Ovary (tissue), 9 donors: ENCODE data around the gene TUBA1A. TPM values are rescaled to one million over a fixed set of nuclear protein-coding genes. Genes with fewer than 3 reads are reported as not detected.
"Not testable (repeated sequence)": the region's sequence is repeated elsewhere in the genome, so short reads cannot be mapped to it uniquely, and the experiment has no call there.

ENCODE experiments used
- DNase-seq, 5 donors: peaks; one replicate each; pipeline ENCODE4 v3.0.0-alpha.2; 2019 to 2020
- H3K27ac ChIP-seq, 2 donors: fragments of 200-600 bp; one replicate each; pipeline versions ENCODE4 v1.5.1 to v1.8.0; 2019 to 2022
- H3K27me3 ChIP-seq: fragments of 200-600 bp; one replicate; pipeline ENCODE4 v1.8.0; 2022
- H3K36me3 ChIP-seq: fragments of 200-600 bp; sonication (generic); one replicate; pipeline ENCODE4 v1.5.1; 2019
- H3K4me1 ChIP-seq: one replicate; pipeline ENCODE4 v1.8.1; 2013; ENCODE audit warnings: mild to moderate bottlenecking, moderate library complexity; ENCODE audit not compliant: insufficient read depth
- H3K4me3 ChIP-seq: fragments of 200-600 bp; sonication (generic); one replicate; pipeline ENCODE4 v1.5.1; 2017
- H3K9me3 ChIP-seq, 2 donors: fragments of 200-600 bp in 1 of 2; sonication (generic) in 1 of 2; one replicate each; pipeline versions ENCODE4 v1.5.1 to v1.8.1; 2013 to 2019; ENCODE audit warnings: mild to moderate bottlenecking in 1 of 2, moderate library complexity in 1 of 2
- CTCF ChIP-seq, 3 donors: fragments of 450-650 bp in 2 of 3; fragments of 200-600 bp in 1 of 3; IDR thresholded peaks; one replicate each; pipeline versions ENCODE4 v1.5.1 to v1.8.0; 2016 to 2022; ENCODE audit warnings: antibody characterized with exemption in 3 of 3, mild to moderate bottlenecking in 1 of 3
- EP300 ChIP-seq: sonication (generic); formaldehyde crosslinking; IDR thresholded peaks from one replicate; pipeline ENCODE4 v1.6.1; 2017; ENCODE audit warnings: antibody characterized with exemption
- POLR2A ChIP-seq: fragments of 450-650 bp; IDR thresholded peaks from one replicate; pipeline ENCODE4 v1.6.1; 2017; ENCODE audit warnings: antibody characterized with exemption, mild to moderate bottlenecking, moderate library complexity
- WGBS, 3 donors: extraction: QIAGEN DNeasy Blood & Tissue Kit in 1 of 3; methylation state at CpG; one replicate each; pipeline versions ENCODE4 v1.1.5 to v1.1.7; 2013 to 2017; 5-methylcytosine and 5-hydroxymethylcytosine counted together
- intact Hi-C, 4 donors: fragments of 100-400 bp; cut with DNase I; formaldehyde crosslinking; loops; one replicate each; pipeline versions ENCODE4 v1.11.0 to v1.15.1; 2022 to 2023
- polyA plus RNA-seq, 2 donors: library from polyadenylated mRNA; stranded (reverse); fragments of 200-250 nt in 1 of 2; fragments of 350-450 nt in 1 of 2; fragmentation: Illumina TruSeq in 1 of 2; extraction: RNeasy Lipid Tissue Mini Kit (QIAGEN cat#74804) in 1 of 2; gene quantifications; one replicate each; pipeline ENCODE4 v1.2.3, GENCODE V29; 2013 to 2014
- total RNA-seq, 7 donors: library from RNA; depleted of rRNA in 2 of 7; stranded (reverse); fragments of >200 nt in 2 of 7; fragmentation: NEBNext Ultra II Directional in 3 of 7; extraction: Animal tissue kit (Norgen Biotek cat#: 25700) in 3 of 7; gene quantifications; one replicate each; pipeline versions ENCODE4 v1.1.0 to v1.2.4, GENCODE V29; 2016 to 2023
- donor health status: DM: no; HTN: no; CAD: no; lungs with moderate emphysema.
- donor health status: DM: no; HTN: no; CAD: no.
- donor health status: Bipolar disorder and iron deficiency.
- donor health status: DM: yes; HTN: yes; CAD: no.
- donor health status: DM: no; HTN: no; CAD: no.
- donor health status: DM: yes; HTN: yes; CAD: no.

The TUBA1A gene
- total and polyA plus RNA-seq, 9 donors: 140 to 535 (median 195) TPM

- intact Hi-C loops: no loop called here
- H3K27me3 ChIP-seq: no peaks in the 10 kb centered on the region
- H3K27ac ChIP-seq: no peak overlapping the region
- no peak for DNase-seq
- H3K36me3 ChIP-seq: no peaks in the 10 kb centered on the region
- no peaks in the 10 kb centered on the region for H3K4me1 ChIP-seq
- TF ChIP-seq CTCF (IDR thresholded peaks at IDR 0.05) (no peak), EP300 (no peak), POLR2A (no peak)
- no peaks in the 10 kb centered on the region for H3K9me3 ChIP-seq
- H3K4me3 ChIP-seq: no peak overlapping the region
Observed at GRCh38 chr12:49170924-49171323, 18.0 kb downstream of the TUBA1A start.

GRCh38 chr12:49165114-49165513 lies 23.8 kb downstream of the TUBA1A start:
- intact Hi-C loops: no loop called here
- Histone ChIP-seq H3K4me1 (no peaks in the 10 kb centered on the region), H3K4me3 (no peak overlapping the region), H3K9me3 (no peaks in the 10 kb centered on the region), H3K36me3 (no peaks in the 10 kb centered on the region), H3K27me3 (no peaks in the 10 kb centered on the region), H3K27ac (no peak overlapping the region)
- DNase-seq: no peak
- WGBS, 3 donors: 92 to 96% (median 92%) methylated on average over 2 of the region's 2 CpGs
- TF ChIP-seq CTCF (IDR thresholded peaks at IDR 0.05) (no peak), EP300 (no peak)

- intact Hi-C loops, H3K27ac ChIP-seq, H3K36me3 ChIP-seq, H3K4me3 ChIP-seq, H3K9me3 ChIP-seq, H3K4me1 ChIP-seq, H3K27me3 ChIP-seq, DNase-seq: not testable (repeated sequence)
- WGBS, 3 donors: 86 to 90% (median 87%) methylated on average over 4 of the region's 4 CpGs
Observed at GRCh38 chr12:49161901-49162300, 27.0 kb downstream of the TUBA1A start.

- no peaks in the 10 kb centered on the region for H3K36me3 ChIP-seq
- WGBS, 3 donors: 70 to 76% (median 74%) methylated on average over 6 of the region's 6 CpGs
- no peak overlapping the region for H3K27ac ChIP-seq
- no peak for DNase-seq
- no peaks in the 10 kb centered on the region for H3K4me1 ChIP-seq
- H3K27me3 ChIP-seq: no peaks in the 10 kb centered on the region
- intact Hi-C loops: no loop called here
- TF ChIP-seq POLR2A (no peak), EP300 (no peak), CTCF (IDR thresholded peaks at IDR 0.05) (no peak)
- no peak overlapping the region for H3K4me3 ChIP-seq
- H3K9me3 ChIP-seq: no peaks in the 10 kb centered on the region
Observed at GRCh38 chr12:49161092-49161795, 27.6 kb downstream of the TUBA1A start.

- no peak overlapping the region for H3K4me3 ChIP-seq
- H3K9me3 ChIP-seq: no peaks in the 10 kb centered on the region
- TF ChIP-seq POLR2A: no peak
- no peak for TF ChIP-seq EP300
- TF ChIP-seq CTCF (IDR thresholded peaks at IDR 0.05): no peak
- no peak overlapping the region for H3K27ac ChIP-seq
- DNase-seq: no peak
- no peaks in the 10 kb centered on the region for H3K36me3 ChIP-seq
- 73 to 88% (median 75%) methylated on average over 2 of the region's 2 CpGs for WGBS, 3 donors
- H3K4me1 ChIP-seq: no peaks in the 10 kb centered on the region
- intact Hi-C loops: no loop called here
- no peaks in the 10 kb centered on the region for H3K27me3 ChIP-seq
Observed at GRCh38 chr12:49160399-49160798, 28.5 kb downstream of the TUBA1A start.
